CD4-positive, alpha-beta T cell treated with Interleukin-15 for 4 hours (primary cell): Measurements from ENCODE around the gene PPP1R9A.
"Not testable (repeated sequence)": the region's sequence is repeated elsewhere in the genome, so short reads cannot be mapped to it uniquely, and the experiment has no call there.

Experiments
- DNase-seq: peaks from one replicate; pipeline ENCODE4 v3.0.0-alpha.2; 2020; ENCODE audit warnings: low spot score

Gene PPP1R9A

DNA sequence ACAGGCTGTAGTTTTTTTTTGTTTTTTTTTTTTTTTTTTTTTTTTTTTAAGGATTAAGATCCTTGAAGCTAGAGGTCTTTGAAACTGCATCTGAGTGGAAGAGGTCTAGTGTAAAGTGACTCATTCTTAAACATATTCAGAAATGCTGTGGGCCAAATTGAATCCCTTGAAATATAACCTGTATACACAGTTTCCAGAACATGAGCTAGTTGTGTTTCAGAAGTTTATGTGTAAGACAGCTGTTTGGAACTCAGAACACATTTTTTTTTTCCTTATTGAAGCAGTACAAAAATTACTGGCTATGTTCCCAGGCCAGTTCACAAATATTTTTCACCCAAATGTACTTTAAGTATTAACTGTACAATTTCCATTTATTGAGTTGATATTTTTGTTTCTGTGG lies 67.9 kb downstream of the PPP1R9A start:
- no peak for DNase-seq

DNA sequence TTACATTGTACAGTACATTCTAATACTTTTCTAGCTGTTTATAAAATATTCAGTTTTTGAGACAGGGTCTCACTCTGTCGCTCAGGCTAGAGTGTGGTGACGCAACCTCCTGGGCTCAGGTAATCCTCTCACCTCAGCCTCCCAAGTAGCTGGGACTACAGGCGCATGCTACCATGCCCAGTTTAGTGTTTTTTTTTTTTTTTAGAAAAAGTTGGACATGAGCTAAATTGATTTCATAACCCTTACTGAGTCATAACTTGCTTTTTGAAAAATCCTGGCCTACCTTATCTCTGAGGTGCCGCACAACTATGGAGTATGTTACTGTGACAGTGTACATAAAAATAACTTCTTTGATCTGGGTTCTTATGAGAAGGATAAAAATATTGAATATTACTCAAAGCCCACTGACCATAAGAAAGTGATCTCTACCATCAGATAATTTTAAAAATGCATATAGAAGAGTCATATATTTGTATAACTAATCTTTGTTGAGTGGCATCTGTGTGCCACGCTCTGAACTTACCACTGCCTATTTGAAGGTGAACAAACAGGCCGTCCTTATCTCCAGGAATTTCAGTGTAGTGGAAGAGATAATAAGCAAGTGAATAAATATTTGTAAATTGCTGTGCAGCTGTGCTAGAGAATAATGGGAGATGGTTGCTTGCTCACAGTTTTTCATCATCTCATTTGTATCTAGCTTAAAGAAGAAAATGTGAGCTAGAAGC lies 73.2 kb downstream of the PPP1R9A start:
- no peak for DNase-seq

DNA sequence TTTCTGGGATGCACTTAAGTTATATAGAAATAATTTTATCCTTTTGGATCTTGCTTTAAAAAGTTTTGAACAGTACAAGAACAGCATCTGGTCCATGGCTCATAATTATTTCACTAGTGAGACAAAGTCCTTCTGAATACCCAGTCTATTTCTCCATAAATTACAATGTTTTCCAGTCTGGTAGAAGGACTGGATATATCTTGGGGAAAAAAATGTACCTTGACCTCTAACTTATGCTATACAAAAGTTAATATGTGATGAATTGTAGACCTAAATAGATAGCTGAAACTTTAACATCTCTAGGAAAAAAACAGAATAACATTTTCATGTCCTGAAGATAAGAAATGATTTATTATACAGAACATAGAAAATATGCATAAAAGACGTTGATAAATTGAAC lies 88.5 kb downstream of the PPP1R9A start:
- DNase-seq = no peak

DNA sequence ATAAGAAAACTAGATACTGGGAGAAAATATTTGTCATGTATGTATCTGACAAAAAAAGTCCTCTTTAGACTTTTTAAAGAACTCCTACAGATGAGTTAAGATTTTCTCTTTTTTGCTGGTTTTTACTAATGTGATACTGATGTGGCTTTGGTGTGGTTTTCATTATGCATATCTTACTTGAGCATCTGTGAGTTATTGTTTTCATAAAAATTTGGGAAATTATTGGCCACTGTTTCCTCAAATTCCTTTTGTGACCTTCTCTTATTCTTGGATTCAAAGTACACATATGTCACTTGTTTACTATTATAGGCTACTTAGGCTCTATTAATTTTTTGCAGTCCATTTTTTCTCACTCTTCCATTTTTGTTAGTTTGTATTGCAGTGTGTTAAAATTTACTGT lies 89.0 kb downstream of the PPP1R9A start:
- DNase-seq = no peak

DNA sequence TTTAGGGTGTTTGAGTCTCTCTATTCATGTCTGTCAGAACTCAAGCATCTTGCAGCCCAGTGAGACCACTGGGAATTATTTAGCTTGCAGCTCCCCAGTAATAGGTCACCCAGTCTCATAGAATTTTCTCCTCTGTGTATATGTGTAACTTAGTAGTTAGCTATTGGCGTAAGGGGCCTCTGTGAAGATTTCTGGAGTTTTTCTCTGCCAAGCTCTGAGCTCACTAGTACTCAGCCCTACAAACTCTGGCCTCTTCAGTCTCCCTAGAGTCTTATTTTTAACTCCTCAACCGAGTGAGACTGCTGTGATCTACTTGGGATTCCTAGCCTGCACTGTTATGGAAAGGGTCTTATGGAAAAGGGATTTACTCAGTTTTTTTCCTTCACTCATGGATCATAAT lies 90.2 kb downstream of the PPP1R9A start:
- DNase-seq = no peak

DNA sequence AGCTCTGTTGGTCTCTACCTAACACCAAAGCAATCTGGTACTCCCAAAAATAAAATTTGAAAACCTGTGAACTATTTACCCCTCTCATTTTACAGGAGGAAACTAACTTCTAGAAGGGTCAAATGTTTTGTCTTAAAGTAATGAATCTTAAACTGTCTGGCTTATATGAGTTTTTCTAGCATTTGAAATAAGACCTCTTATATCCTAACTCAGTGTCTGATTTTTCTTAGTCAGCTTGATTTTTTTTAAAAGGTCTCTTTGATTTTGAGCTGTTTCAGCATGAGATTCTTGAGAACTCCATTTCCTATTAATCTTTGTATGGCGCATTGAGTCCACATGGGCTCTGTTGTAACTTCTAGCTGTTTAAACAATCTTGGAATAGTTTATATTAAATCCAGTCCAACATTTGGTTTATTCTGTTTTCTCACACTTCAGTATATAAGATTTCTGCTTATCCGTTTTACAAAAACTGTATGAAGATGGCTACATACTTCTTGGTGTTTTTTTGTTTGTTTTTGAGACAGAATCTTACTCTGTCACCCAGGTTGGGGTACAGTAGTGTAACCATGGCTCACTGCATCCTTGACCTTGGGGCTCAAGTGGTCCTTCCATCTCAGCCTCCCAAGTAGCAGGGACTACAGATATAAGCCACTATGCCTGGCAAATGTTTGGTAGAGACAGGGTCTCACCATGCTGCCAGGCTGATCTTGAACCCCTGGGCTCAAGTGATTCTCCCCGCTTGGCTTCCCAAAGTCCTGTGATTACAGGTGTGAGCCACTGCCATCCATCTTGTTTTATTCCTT lies 91.1 kb downstream of the PPP1R9A start:
- no peak for DNase-seq

DNA sequence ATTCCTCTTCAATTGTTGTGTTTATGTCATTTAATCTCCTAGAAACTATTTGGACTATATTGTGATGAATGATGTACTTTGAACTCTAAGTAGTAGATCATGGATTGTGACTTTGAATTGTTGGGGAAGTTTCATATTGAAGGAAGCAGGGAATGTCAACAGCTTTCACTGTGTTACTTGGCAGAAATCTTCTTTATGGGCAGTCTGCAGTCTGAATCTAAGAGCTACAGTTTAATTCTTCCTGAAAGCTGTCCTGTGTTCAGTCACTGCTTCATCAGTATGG lies 91.6 kb downstream of the PPP1R9A start:
- no peak for DNase-seq

DNA sequence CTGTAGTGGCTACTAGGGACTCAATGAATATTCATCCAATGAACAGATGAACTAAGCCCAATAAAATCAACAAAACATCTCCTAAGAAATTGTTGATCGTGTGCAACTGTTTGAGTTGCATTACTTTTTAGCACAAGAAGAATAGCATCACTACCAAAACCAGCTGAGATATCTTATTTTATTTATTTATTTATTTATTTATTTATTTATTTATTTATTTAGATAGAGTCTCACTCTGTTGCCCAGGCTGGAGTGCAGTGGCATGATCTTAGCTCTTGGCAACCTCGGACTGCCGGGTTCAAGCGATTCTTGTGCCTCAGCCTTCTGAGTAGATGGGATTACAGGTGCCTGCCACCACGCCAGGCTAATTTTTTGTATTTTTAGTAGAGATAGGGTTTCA lies 92.2 kb downstream of the PPP1R9A start:
- not testable (repeated sequence) for DNase-seq

DNA sequence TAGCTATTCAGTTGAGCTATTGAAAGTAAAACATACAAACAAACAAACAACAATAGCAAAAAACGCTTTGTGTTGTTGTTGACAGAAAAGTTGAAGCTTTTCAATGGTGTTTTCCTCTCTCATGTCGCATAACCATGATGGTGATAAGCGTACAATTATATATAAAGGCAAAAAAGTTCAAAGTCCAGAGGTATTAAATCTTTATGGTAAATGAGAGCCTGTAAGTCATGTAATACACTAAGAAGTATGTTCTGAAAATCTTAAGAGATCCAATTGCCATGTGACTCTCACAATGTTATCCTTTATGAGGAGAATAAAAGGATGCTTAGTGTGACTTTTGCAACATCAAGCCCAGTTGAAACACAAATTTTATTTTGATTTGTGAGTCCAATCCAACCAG lies 93.9 kb downstream of the PPP1R9A start:
- DNase-seq = no peak

DNA sequence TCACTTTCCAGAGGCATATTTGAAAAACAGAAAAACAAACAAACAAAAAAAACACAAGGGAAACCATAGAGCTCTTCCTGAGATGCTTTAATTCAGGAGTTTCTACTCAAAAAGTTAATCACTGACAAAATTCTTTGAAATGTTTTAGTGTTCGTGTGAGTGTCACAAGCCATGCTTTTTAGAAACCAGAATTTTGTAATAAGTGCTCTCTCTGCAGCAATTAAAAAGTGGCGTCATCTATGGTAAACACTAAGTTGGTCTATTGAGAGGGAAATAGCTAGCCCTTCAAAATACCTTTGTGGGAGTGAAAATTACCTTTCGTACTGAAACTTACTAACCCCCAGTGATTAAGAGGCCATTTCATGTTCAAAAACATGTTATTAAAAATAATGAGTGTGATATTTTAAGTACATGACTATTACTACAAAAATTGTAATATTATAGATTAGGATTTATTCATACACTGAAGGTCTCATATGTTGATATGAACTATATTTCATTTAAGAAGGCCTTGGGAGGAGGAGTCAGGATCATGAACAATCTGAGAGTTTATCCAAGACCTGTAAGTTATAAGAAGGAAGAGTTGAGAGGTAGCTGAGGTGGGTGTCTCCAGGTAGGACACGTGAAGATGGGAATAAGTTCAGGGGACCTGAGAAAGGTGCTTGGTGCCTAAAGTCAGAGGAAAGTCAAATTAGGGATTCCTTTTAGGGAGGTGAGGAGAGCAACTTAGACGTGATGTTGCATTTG lies 94.6 kb downstream of the PPP1R9A start:
- DNase-seq = no peak

DNA sequence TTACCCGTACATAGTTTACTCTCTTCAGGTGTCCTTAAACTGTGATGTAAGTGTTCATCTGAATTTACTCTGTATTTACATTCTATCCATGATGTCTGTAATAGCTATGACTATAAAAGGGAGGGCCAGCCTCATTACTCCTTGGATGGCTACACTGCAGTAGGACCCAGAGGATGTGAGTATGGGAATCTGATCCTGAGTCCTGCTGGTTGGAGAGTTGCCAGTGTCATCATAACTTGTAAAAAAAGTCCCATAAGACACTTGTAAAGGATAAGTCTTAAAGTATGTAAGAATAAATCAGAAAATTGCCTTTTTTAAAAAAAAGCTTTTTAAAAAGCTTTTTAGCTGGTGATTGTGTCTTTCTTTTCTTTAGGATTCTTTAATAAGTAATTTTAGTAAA lies 95.4 kb downstream of the PPP1R9A start:
- no peak for DNase-seq

DNA sequence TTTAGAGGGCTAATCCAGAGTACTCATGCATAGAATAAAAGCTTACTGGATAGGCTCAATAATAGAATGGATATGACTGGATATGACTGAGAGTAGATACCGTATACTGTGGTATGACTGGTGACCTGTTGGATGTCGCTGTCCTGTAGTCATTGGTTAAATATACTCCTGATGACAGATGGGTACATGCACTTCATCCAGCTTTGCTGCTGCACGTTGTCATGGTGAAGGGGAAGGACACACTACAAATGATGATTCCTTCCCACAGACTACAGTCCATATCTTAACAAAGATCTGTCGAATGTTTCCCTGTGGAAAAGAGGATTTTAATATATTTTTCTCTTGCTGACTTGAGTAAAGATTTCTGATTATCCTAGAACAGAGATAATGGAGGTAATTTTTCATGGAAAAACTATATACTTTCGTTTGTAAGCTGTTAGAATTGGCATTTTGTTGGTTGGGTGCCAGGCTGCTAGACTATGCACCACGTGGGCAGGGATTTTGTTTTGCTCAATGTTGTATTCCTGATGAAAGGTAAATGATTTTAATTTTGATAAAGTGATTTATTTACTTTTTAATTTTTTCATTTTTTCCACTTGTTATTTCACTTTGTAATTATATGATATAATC lies 97.3 kb downstream of the PPP1R9A start:
- no peak for DNase-seq

DNA sequence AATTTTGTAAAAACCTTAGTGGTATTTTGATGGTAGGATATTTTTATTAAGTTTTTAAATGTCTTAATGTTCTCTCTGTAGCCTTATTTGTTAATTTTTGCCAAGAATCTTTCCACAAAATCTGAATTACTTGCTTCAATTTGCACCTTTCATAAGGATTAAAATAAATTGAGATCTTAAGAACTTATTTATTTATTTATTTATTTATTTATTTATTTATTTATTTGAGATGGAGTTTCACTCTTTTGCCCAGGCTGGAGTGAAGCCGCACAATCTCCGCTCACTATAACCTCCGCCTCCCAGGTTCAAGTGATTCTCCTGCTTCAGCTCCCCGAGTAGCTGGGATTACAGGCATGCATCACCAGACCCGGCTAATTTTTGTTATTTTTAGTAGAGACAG lies 98.6 kb downstream of the PPP1R9A start:
- DNase-seq = no peak

DNA sequence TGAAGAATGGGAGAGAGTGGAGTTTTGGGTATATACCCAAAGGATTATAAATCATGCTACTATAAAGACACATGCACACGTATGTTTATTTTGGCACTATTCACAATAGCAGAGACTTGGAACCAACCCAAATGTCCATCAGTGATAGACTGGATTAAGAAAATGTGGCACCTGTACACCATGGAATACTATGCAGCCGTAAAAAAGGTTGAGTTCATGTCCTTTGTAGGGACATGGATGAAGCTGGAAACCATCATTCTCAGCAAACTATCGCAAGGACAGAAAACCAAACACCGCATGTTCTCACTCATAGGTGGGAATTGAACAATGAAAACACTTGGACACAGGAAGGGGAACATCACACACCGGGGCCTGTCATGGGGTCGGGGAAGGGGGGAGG lies 101.4 kb downstream of the PPP1R9A start:
- DNase-seq = not testable (repeated sequence)

DNA sequence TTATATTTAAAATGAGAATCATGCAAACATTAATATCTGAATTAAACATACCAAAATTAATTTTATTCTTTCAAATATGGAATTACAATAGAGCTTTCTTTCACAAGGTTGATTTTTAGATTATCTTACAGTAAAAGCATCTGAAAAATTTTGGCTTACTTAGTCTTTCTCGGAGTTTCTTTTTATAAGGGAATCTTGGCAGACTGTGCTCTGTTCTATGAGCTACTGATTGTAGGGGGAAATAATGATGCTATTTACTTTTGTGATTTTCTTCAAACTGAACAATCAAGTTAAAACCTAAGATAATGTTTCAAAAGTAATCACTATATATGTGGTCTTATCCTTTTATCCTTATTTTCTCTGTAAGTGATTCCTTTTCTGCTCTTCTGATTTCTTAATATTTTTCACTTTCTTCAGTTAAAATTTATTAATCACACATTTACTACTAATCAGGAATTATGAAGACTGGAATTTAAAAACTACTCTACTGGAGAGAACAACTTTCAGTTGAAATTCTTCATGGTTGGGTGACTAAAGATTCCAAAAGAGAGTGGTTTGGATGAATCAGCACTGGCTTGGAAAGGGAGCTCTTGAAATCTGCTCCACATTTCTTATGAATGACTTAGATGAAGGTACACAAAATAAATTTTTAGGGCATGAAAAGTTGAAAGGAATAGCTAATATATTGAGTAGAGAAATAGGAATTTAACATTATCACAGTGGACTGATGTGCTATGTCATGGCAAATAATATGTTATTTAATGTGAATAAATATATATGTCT lies 103.9 kb downstream of the PPP1R9A start:
- DNase-seq = no peak

DNA sequence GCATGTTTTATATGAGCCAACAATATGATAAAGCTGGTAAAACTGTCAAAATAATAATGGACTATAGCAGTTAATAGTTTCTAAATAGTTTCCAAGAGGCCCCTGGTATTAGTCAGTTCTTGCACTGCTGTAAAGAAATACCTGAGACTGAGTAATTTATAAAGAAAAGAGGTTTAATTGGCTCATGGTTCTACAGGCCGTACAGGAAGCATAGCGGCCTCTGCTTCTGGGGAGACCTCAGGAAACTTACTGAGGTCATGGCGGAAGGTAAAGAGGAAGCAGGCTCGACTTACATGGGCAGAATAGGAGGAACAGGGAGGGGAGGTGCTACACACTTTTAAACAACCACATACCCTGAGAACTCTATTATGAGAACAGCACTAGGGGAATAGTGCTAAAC lies 104.6 kb downstream of the PPP1R9A start:
- no peak for DNase-seq

DNA sequence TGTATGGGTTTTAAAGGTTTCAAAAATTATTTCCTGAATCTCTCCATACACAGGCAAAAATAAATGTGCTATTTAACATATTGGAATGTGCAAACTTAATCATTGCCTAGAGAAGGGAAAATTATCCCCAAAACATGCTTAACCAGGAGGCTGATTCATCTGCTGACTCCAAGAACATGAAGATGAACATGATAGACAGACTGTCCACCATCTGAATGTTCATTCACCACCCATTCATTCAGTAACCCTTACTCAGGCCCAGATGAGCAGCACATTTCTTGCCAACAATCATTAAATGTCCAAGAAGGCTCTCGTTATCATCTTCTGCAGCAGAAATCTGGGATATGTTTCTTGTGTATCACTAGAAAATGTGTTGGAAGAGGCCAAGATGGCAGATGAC lies 110.6 kb downstream of the PPP1R9A start:
- DNase-seq = no peak

DNA sequence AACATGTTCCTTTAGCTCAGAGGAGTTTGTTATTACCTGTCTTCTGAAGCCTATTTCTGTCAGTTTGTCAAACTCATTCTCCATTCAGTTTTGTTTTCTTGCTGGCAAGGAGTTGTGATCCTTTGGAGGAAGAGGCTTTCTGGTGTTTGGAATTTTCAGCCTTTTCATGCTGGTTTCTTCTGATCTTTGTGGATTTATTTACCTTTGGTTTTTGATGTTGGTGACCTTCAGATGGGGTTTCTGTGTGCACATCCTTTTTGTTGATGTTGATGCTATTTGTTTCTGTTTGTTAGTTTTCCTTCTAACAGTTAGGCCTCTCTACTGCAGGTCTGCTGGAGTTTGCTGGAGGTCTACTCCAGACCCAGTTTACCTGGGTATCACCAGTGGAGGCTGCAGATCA lies 118.6 kb downstream of the PPP1R9A start:
- DNase-seq = no peak

DNA sequence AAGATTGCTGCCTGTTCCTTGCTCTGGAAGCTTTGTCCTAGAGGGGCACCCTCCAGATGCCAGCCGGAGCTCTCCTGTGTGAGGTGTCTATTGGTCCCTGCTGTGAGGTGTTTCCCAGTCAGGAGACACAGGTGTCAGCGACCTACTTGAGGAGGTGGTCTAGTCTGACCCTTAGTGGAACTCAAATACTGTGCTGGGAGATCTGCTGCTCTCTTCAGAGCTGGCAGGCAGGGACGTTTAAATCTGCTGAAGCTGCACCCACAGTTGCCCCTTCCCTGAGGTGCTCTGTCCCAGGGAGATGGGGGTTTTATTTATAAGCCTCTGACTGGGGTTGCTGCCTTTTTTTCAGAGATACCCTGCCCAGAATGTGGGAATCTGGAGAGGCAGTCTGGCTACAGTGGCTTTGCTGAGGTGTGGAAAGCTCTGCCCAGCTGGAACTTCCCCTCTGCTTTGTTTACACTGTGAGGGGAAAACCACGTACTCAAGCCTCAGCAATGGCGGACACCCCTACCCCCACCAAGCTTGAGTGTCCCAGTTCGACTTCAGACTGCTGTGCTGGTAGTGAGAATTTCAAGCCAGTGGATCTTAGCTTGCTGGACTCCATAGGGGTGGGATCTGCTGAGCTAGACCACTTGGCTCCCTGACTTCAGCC lies 119.2 kb downstream of the PPP1R9A start:
- DNase-seq = no peak

DNA sequence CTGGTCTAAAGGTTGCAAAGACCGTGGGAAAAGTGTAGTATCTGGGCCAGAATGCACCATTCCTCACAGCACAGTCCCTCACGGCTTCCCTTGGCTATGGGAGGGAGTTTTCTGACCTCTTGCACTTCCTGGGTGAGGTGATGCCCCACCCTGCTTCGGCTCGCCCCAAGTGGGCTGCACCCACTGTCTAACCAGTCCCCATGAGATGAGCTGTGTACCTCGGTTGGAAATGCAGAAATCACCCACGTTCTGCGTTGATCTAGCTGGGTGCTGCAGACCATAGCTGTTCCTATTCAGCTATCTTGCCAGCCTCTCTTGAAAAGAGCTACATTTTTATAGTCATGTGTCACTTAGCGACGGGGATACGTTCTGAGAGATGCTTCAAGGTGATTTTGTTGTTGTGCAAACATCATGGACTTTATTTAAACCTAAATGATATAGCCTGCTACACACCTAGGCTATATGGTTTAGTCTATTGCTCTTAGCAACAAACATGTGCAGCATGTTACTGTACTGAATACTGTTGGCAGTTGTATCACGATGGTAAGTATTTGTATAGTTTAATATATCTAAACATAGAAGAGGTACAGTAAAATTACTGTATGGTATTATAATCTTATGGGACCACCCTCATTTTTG lies 120.0 kb downstream of the PPP1R9A start:
- DNase-seq = no peak

DNA sequence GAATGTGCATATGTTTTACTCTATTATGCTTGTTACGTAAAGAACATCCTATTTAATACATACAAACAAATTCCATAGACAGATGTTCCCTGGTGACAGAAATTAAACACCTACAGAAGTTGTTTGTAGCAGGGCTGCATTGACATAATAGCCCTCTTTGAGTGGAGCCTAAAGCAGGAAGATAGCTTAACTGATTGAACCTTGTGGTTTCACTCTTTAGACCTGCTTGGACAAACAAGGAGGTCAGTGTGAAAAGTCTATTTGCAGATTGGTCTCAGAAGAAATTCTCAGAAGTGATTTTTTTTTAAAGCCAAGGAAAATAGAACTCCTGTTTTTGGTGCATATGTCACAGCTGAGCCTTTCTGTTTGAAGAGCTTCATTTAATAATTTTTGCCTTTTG lies 121.3 kb downstream of the PPP1R9A start:
- no peak for DNase-seq
